ENCODE results near the gene LHPP.

- no peak for TF ChIP-seq SMAD1 (IDR thresholded peaks at IDR 0.05; ENCODE audit: low read depth, partially characterized antibody)
- no peak for TF ChIP-seq SRF (IDR thresholded peaks at IDR 0.05; ENCODE audit: low read depth in 2 of 2, low read length in 2 of 2)
- TF ChIP-seq POLR2A (IDR thresholded peaks at IDR 0.05; ENCODE audit: low read depth, low read length) = no peak
- no peak for TF ChIP-seq CEBPZ (IDR thresholded peaks at IDR 0.05; ENCODE audit: low read depth, low read length)
- no peak for TF ChIP-seq YY1 (IDR thresholded peaks at IDR 0.05; ENCODE audit: low read depth, low read length)
Observed at GRCh38 chr10:124595143-124595883, 133.7 kb downstream of the LHPP start.
